HepG2 (cell line): ENCODE results near the gene CIROP. TPM values are rescaled to one million over a fixed set of nuclear protein-coding genes. Genes with fewer than 3 reads are reported as not detected.
A peak's percentile ranks its signal among the peaks of the same experiment; 100 is the strongest.

ENCODE experiments used
- AKAP8 ChIP-seq: sonication (generic); formaldehyde crosslinking; IDR thresholded peaks from 2 replicates; pipeline ENCODE4 v1.5.1; 2020; ENCODE audit warnings: mild to moderate bottlenecking, missing genetic modification reagents
- CBFB ChIP-seq: sonication (generic); formaldehyde crosslinking; IDR thresholded peaks from 2 replicates; pipeline ENCODE4 v1.4.0; 2020; ENCODE audit warnings: missing genetic modification reagents
- CTCF ChIP-seq: sonication (generic); formaldehyde crosslinking; IDR thresholded peaks from 2 replicates; pipeline ENCODE4 v1.5.0; 2020; ENCODE audit warnings: mild to moderate bottlenecking, missing genetic modification reagents, moderate library complexity
- DBP ChIP-seq: sonication (generic); formaldehyde crosslinking; IDR thresholded peaks from 2 replicates; pipeline ENCODE4 v1.4.0; 2020; ENCODE audit warnings: missing genetic modification reagents; ENCODE audit errors: not compliant biosample characterization
- KIAA2018 ChIP-seq: sonication (generic); formaldehyde crosslinking; IDR thresholded peaks from 2 replicates; pipeline ENCODE4 v1.5.0; 2020; ENCODE audit warnings: mild to moderate bottlenecking, missing genetic modification reagents, borderline replicate concordance
- PCBP1 ChIP-seq: fragments of 200-400 bp; formaldehyde crosslinking; IDR thresholded peaks from 2 replicates; pipeline ENCODE4 v1.6.1; 2017; ENCODE audit warnings: mild to moderate bottlenecking, low read depth, low read length, borderline replicate concordance
- RCOR2 ChIP-seq: IDR thresholded peaks from 2 replicates; pipeline ENCODE4 v1.6.1; 2016; ENCODE audit warnings: missing biosample characterization, missing genetic modification reagents
- SETDB1 ChIP-seq: sonication (generic); formaldehyde crosslinking; IDR thresholded peaks from 2 replicates; pipeline ENCODE4 v1.5.1; 2020; ENCODE audit warnings: missing genetic modification reagents, mild to moderate bottlenecking, borderline replicate concordance
- SMAD3 ChIP-seq: sonication (generic); formaldehyde crosslinking; IDR thresholded peaks from 2 replicates; pipeline ENCODE4 v1.4.0; 2020; ENCODE audit warnings: missing genetic modification reagents
- SMARCE1 ChIP-seq: fragments of 450-650 bp; IDR thresholded peaks from 2 replicates; pipeline ENCODE4 v1.6.1; 2017; ENCODE audit warnings: borderline replicate concordance
- TOPORS ChIP-seq: sonication (generic); formaldehyde crosslinking; IDR thresholded peaks from 2 replicates; pipeline ENCODE4 v1.8.0; 2023; ENCODE audit warnings: mild to moderate bottlenecking, missing genetic modification reagents
- WIZ ChIP-seq: sonication (generic); formaldehyde crosslinking; IDR thresholded peaks from 2 replicates; pipeline ENCODE4 v1.5.1; 2020; ENCODE audit warnings: mild to moderate bottlenecking, missing genetic modification reagents
- ZFP90 ChIP-seq: sonication (generic); formaldehyde crosslinking; IDR thresholded peaks from 2 replicates; pipeline ENCODE4 v1.8.0; 2022; ENCODE audit warnings: missing genetic modification reagents, mild to moderate bottlenecking, inconsistent platforms, borderline replicate concordance
- ZKSCAN5 ChIP-seq: sonication (generic); formaldehyde crosslinking; IDR thresholded peaks from 2 replicates; pipeline ENCODE4 v1.5.1; 2020; ENCODE audit warnings: mild to moderate bottlenecking, missing genetic modification reagents
- ZNF282 ChIP-seq: fragments of 450-650 bp; IDR thresholded peaks from 2 replicates; pipeline ENCODE4 v1.6.1; 2018; ENCODE audit not compliant: partially characterized antibody
- ZNF580 ChIP-seq: IDR thresholded peaks from 2 replicates; pipeline ENCODE4 v1.6.1; 2016; ENCODE audit warnings: low read depth, borderline replicate concordance
- ZNF607 ChIP-seq: sonication (generic); formaldehyde crosslinking; IDR thresholded peaks from 2 replicates; pipeline ENCODE4 v1.5.1; 2020; ENCODE audit warnings: missing genetic modification reagents, mild to moderate bottlenecking, borderline replicate concordance
- ZNF672 ChIP-seq: sonication (generic); formaldehyde crosslinking; IDR thresholded peaks from 2 replicates; pipeline ENCODE4 v1.8.1; 2022; ENCODE audit warnings: missing genetic modification reagents
- ZNF792 ChIP-seq: IDR thresholded peaks from 2 replicates; pipeline ENCODE4 v1.6.1; 2016
- polyA plus RNA-seq, 8 experiments: library from polyadenylated mRNA; depleted of rRNA in 3 of 8; stranded (reverse) in 7 of 8; unstranded in 1 of 8; fragments of >200 nt; fragmentation: Illumina TruSeq in 4 of 8; extraction: Trizol in 4 of 8; gene quantifications; 2 replicates each; pipeline versions ENCODE4 v1.2.1 to v1.2.3, GENCODE V29; 2011 to 2016; ENCODE audit warnings: low read depth in 4 of 8, missing spikeins in 1 of 8, mixed read lengths in 1 of 8; ENCODE audit not compliant: insufficient read depth in 1 of 8
- total RNA-seq, 5 experiments: library from RNA; depleted of rRNA; stranded (reverse); fragments of >200 nt; fragmentation: Illumina TruSeq; extraction: Trizol; gene quantifications; 2 replicates each; pipeline ENCODE4 v1.2.3, GENCODE V29; 2016; ENCODE audit warnings: low read depth in 1 of 5

CIROP gene
- total and polyA plus RNA-seq, 2 of the 13 experiments (the other 11 are each of a cell fraction or from before 2014, with no cell fraction given), result 0.07 TPM; not detected in 1

- peak; percentile 99 for TF ChIP-seq TOPORS (CRISPR knock-in tag)
- TF ChIP-seq ZNF672 (CRISPR knock-in tag), result no peak
- TF ChIP-seq ZNF580 (CRISPR knock-in tag), result peak; percentile 94
- TF ChIP-seq ZFP90, result peak; percentile 99
- TF ChIP-seq CTCF (CRISPR knock-in tag), result no peak
- TF ChIP-seq DBP, result peak; percentile 77
- TF ChIP-seq AKAP8, result peak; percentile 95
- no peak for TF ChIP-seq RCOR2
- no peak for TF ChIP-seq SETDB1 (CRISPR knock-in tag)
- TF ChIP-seq ZNF792 (CRISPR knock-in tag), result peak; percentile 59
- TF ChIP-seq SMAD3 (CRISPR knock-in tag), result no peak; the same call in 1 of the 2 replicates
- TF ChIP-seq ZNF607, result 0 out of 2 replicates have a peak, but pooled peaks have one; percentile 64
- peak; percentile 86 for TF ChIP-seq ZKSCAN5
- 0 out of 2 replicates have a peak, but pooled peaks have one; percentile 80 for TF ChIP-seq CBFB (CRISPR knock-in tag)
- no peak; the same call in 1 of the 2 replicates for TF ChIP-seq PCBP1
- TF ChIP-seq WIZ, result peak; percentile 98
- TF ChIP-seq SMARCE1, result no peak
- peak; percentile 88; the same call in 1 of the 2 replicates for TF ChIP-seq KIAA2018 (CRISPR knock-in tag)
- TF ChIP-seq ZNF282, result no peak
Observed at GRCh38 chr14:23094666-23095195, 10.1 kb downstream of the CIROP start, which contains the start of gene ACIN1 (continued).
